OCI-LY1 (cell line): ENCODE data around the gene KIAA1614.

Experiments used
- H2AFZ ChIP-seq: fragments of 200-600 bp; sonication (generic), shearing (Covaris generic); 2 replicates; pipeline ENCODE4 v1.6.0; 2014; ENCODE audit warnings: antibody characterized with exemption, mild to moderate bottlenecking, low read length
- H3F3A ChIP-seq: fragments of 200-600 bp; sonication (generic), shearing (Covaris generic); 2 replicates; pipeline ENCODE4 v1.6.0; 2014; ENCODE audit warnings: mild to moderate bottlenecking, antibody characterized with exemption, low read length, moderate library complexity; ENCODE audit not compliant: insufficient read depth
- H3K27ac ChIP-seq: fragments of 200-600 bp; sonication (generic); 2 replicates; pipeline ENCODE4 v1.5.1; 2014; ENCODE audit warnings: low read length, mixed run types, mild to moderate bottlenecking, low read depth; ENCODE audit not compliant: poor library complexity, severe bottlenecking
- H3K27me3 ChIP-seq: fragments of 200-600 bp; sonication (generic); 2 replicates; pipeline ENCODE4 v1.6.0; 2014; ENCODE audit warnings: antibody characterized with exemption, mild to moderate bottlenecking, low read length, moderate library complexity; ENCODE audit not compliant: insufficient read depth
- H3K36me3 ChIP-seq: fragments of 200-600 bp; sonication (generic); 2 replicates; pipeline ENCODE4 v1.6.1; 2014; ENCODE audit warnings: mild to moderate bottlenecking, antibody characterized with exemption, low read length, moderate library complexity, mixed read lengths; ENCODE audit not compliant: insufficient read depth
- H3K4me1 ChIP-seq: fragments of 200-600 bp; sonication (generic); 2 replicates; pipeline ENCODE4 v1.5.1; 2014; ENCODE audit warnings: mild to moderate bottlenecking, low read length, moderate library complexity; ENCODE audit not compliant: insufficient read depth, severe bottlenecking
- H3K4me2 ChIP-seq: fragments of 200-600 bp; sonication (generic), shearing (Covaris generic); 2 replicates; pipeline ENCODE4 v1.6.1; 2014; ENCODE audit warnings: low read length
- H3K4me3 ChIP-seq: fragments of 200-600 bp; sonication (generic); 2 replicates; pipeline ENCODE4 v1.5.1; 2014; ENCODE audit warnings: low read length, low read depth, mild to moderate bottlenecking, mixed read lengths; ENCODE audit not compliant: poor library complexity, severe bottlenecking
- H3K79me2 ChIP-seq: fragments of 200-600 bp; shearing (Covaris generic); 2 replicates; pipeline ENCODE4 v1.6.1; 2016; ENCODE audit warnings: mixed run types, low read length, mixed read lengths; ENCODE audit not compliant: insufficient read depth
- H3K9ac ChIP-seq: fragments of 200-600 bp; sonication (generic), shearing (Covaris generic); 2 replicates; pipeline ENCODE4 v1.6.1; 2014; ENCODE audit warnings: mild to moderate bottlenecking, low read length, mixed read lengths
- H3K9me2 ChIP-seq: fragments of 200-600 bp; sonication (generic), shearing (Covaris generic); 2 replicates; pipeline ENCODE4 v1.6.1; 2014; ENCODE audit warnings: low read depth, mild to moderate bottlenecking, low read length, mixed read lengths
- H3K9me3 ChIP-seq: fragments of 200-600 bp; shearing (Covaris generic); 2 replicates; pipeline ENCODE4 v1.6.1; 2014; ENCODE audit warnings: low read length, mixed read lengths
- H4K20me1 ChIP-seq: fragments of 200-600 bp; sonication (generic), shearing (Covaris generic); 2 replicates; pipeline ENCODE4 v1.6.0; 2016; ENCODE audit warnings: mild to moderate bottlenecking, low read length; ENCODE audit not compliant: insufficient read depth
- EZH2 ChIP-seq: fragments of 200-600 bp; sonication (generic), shearing (Covaris generic); IDR thresholded peaks from 2 replicates; pipeline ENCODE4 v1.8.0; 2017; ENCODE audit warnings: borderline replicate concordance, mixed run types, mild to moderate bottlenecking, antibody characterized with exemption, low read length, moderate library complexity, mixed read lengths
- TF ChIP-seq, protein P1 (sequence below): fragments of 200-600 bp; sonication (generic), shearing (Covaris generic); IDR thresholded peaks from 2 replicates; pipeline ENCODE4 v1.5.1; 2017; ENCODE audit warnings: mild to moderate bottlenecking, antibody characterized with exemption, low read length, moderate library complexity, mixed read lengths

Gene KIAA1614

DNA sequence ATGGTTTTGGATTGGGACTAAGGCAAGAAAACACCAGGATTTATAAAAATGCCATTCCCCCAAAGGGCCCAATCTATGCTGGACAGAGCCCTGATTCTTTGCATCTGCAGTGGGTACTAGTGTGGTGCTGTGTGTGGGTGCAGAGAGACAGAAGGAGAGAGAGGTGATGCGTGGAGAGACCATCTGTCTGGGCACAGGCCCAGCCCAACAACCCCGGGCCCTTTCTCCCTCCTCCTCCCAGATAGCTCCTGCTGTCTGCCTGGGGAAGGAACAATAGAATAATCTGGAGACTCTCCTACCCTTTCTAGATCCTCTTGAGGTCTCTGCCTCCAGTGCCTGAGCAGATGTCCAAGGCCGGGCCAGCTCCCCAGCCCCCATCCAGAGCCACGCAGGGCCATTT is 15.1 kb downstream of the KIAA1614 start:
- no peak for TF ChIP-seq EZH2
- TF ChIP-seq, protein P1, sequence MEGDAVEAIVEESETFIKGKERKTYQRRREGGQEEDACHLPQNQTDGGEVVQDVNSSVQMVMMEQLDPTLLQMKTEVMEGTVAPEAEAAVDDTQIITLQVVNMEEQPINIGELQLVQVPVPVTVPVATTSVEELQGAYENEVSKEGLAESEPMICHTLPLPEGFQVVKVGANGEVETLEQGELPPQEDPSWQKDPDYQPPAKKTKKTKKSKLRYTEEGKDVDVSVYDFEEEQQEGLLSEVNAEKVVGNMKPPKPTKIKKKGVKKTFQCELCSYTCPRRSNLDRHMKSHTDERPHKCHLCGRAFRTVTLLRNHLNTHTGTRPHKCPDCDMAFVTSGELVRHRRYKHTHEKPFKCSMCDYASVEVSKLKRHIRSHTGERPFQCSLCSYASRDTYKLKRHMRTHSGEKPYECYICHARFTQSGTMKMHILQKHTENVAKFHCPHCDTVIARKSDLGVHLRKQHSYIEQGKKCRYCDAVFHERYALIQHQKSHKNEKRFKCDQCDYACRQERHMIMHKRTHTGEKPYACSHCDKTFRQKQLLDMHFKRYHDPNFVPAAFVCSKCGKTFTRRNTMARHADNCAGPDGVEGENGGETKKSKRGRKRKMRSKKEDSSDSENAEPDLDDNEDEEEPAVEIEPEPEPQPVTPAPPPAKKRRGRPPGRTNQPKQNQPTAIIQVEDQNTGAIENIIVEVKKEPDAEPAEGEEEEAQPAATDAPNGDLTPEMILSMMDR: no peak
- Histone ChIP-seq H3K4me2 (no peak overlapping the region), H4K20me1 (no peaks in the 10 kb centered on the region), H3F3A (no peaks in the 10 kb centered on the region), H3K27ac (no peak overlapping the region), H3K4me1 (no peaks in the 10 kb centered on the region), H3K9me3 (no peaks in the 10 kb centered on the region), H3K4me3 (no peak overlapping the region), H3K27me3 (no peaks in the 10 kb centered on the region), H3K9ac (no peak overlapping the region), H3K79me2 (no peaks in the 10 kb centered on the region), H3K9me2 (no peaks in the 10 kb centered on the region), H3K36me3 (no peaks in the 10 kb centered on the region), H2AFZ (no peak overlapping the region)

DNA sequence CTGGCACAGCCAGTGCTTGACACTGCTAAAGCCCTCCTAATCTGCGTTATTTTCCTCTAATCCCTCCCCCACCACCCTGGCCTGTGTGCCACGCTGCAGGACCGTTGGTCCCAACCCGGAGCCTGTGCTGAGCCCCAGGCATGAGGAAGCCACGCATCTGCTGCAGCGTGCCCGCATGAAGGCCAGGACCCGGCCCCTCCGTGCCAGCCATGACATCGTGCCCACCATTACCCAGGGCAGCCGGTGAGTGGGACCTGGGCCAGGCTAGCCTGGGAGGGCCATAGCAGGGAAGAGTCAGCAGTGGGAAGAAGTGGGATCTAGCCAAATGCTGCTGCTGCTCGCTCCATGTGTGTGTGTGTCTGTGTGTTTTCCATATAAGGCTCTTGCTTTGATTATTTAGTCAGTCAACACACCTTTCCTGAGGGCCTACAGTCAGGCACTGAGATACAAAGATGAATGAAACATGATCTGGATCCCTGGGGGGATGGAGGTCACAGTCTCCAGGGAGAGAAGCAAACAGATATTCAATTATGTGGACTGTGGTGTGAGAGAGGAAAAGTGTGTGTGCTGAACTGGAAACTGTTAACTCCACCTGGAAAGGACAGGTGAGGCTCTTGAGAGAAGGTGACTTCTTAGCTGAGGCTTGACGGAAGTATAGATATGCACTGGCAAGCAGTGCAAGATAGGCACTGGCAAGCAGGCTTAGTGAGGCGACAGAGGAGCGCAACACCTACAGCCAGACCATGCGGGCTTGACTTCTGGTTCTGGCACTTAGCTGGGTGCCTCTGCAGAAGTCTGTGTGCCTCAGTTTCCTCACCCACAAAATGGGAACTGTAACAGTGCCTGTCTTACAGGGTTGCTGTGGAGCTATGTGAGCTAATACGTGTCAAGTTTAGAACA is 15.9 kb downstream of the KIAA1614 start:
- H3K27me3 ChIP-seq: no peaks in the 10 kb centered on the region
- H3K9me3 ChIP-seq: no peaks in the 10 kb centered on the region
- no peaks in the 10 kb centered on the region for H3K36me3 ChIP-seq
- no peak overlapping the region for H2AFZ ChIP-seq
- no peak for TF ChIP-seq EZH2
- TF ChIP-seq, protein P1: no peak
- H3K9me2 ChIP-seq: no peaks in the 10 kb centered on the region
- H3K27ac ChIP-seq: no peak overlapping the region
- H4K20me1 ChIP-seq: no peaks in the 10 kb centered on the region
- no peak overlapping the region for H3K9ac ChIP-seq
- no peaks in the 10 kb centered on the region for H3F3A ChIP-seq
- no peaks in the 10 kb centered on the region for H3K79me2 ChIP-seq
- no peaks in the 10 kb centered on the region for H3K4me1 ChIP-seq
- H3K4me2 ChIP-seq: no peak overlapping the region
- H3K4me3 ChIP-seq: no peak overlapping the region

DNA sequence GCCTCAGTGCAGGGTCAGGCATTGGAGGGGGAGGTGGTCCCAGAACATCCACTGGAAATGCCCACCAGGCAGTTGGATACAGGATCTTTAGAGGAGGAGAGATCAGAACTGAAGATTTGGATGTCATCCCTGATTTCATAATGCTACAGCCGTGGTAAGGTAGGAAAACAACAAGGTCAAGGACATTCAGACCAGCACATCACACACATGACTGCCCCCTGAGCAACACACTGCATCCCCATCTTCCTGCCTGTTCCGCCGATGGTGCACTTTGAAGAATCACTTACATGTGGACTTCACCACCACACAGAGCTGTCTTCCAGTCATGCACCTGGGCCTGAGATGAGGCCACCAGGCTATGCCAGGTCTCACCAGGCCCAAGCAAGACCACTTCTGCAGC is 16.7 kb downstream of the KIAA1614 start:
- TF ChIP-seq EZH2: no peak
- TF ChIP-seq, protein P1: no peak
- H3K79me2 ChIP-seq: no peaks in the 10 kb centered on the region
- H3K4me2 ChIP-seq: no peak overlapping the region
- H4K20me1 ChIP-seq: no peaks in the 10 kb centered on the region
- H3K27me3 ChIP-seq: no peaks in the 10 kb centered on the region
- H3K36me3 ChIP-seq: no peaks in the 10 kb centered on the region
- H3K9me2 ChIP-seq: no peaks in the 10 kb centered on the region
- H3K9me3 ChIP-seq: no peaks in the 10 kb centered on the region
- H3F3A ChIP-seq: no peaks in the 10 kb centered on the region
- H2AFZ ChIP-seq: no peak overlapping the region
- H3K9ac ChIP-seq: no peak overlapping the region
- no peak overlapping the region for H3K4me3 ChIP-seq
- H3K27ac ChIP-seq: no peak overlapping the region
- peaks cover under 1% of the 10 kb centered on the region for H3K4me1 ChIP-seq
